Measurements from ENCODE around the gene ZSCAN29. TPM values are rescaled to one million over a fixed set of nuclear protein-coding genes. Genes with fewer than 3 reads are reported as not detected.

ZSCAN29 gene
- total RNA-seq, 1 donor from 2014 or later, result 32.9 TPM

DNA sequence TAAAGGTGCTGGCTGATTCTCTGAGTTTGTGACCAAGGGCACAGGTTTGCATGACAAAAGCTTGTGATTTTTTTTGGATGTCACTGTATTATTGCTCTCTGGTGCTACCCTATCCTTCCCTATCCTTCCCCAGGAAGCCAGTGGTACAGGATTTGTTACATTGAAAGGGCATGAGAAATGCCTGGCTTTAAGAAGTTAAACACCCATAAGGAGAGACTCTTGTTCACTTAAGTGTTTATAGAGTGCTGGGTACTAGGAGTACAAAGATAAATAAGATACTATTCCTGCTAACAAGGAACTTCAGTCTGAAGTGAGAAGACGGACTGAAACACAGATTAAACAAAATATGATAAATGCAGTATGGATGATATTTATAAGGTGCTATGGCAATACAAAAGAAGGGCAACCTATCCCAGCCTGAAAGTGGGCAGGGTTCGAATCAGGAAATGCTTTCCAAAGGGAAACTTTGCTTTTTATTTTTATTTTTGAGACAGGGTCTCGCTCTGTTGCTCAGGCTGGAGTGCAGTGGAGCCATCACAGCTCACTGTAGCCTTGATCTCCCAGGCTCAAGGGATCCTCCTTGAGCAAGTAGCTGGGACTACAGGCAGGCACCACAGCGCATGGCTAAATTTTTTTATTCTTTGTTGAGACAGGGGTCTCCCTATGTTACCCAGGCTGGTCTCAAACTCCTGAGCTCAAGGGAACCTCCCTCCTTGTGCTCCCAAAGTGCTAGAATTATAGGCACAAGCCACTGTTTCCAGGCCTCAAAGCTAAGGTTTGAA is 51.7 kb downstream of the ZSCAN29 start:
- Histone ChIP-seq H3K4me3 (ENCODE audit: low read depth, low read length) (no peak overlapping the region), H3K36me3 (ENCODE audit: control insufficient read depth, insufficient read depth, low read length) (no peaks in the 10 kb centered on the region), H3K27me3 (ENCODE audit: control insufficient read depth, insufficient read depth, low read length) (no peaks in the 10 kb centered on the region)
- DNase-seq (ENCODE audit: low read depth) (no peak), FAIRE-seq (no peak)
- TF ChIP-seq, protein P1, sequence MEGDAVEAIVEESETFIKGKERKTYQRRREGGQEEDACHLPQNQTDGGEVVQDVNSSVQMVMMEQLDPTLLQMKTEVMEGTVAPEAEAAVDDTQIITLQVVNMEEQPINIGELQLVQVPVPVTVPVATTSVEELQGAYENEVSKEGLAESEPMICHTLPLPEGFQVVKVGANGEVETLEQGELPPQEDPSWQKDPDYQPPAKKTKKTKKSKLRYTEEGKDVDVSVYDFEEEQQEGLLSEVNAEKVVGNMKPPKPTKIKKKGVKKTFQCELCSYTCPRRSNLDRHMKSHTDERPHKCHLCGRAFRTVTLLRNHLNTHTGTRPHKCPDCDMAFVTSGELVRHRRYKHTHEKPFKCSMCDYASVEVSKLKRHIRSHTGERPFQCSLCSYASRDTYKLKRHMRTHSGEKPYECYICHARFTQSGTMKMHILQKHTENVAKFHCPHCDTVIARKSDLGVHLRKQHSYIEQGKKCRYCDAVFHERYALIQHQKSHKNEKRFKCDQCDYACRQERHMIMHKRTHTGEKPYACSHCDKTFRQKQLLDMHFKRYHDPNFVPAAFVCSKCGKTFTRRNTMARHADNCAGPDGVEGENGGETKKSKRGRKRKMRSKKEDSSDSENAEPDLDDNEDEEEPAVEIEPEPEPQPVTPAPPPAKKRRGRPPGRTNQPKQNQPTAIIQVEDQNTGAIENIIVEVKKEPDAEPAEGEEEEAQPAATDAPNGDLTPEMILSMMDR (IDR thresholded peaks at IDR 0.05; ENCODE audit: insufficient read depth, low read length, severe bottlenecking), result no peak

DNA sequence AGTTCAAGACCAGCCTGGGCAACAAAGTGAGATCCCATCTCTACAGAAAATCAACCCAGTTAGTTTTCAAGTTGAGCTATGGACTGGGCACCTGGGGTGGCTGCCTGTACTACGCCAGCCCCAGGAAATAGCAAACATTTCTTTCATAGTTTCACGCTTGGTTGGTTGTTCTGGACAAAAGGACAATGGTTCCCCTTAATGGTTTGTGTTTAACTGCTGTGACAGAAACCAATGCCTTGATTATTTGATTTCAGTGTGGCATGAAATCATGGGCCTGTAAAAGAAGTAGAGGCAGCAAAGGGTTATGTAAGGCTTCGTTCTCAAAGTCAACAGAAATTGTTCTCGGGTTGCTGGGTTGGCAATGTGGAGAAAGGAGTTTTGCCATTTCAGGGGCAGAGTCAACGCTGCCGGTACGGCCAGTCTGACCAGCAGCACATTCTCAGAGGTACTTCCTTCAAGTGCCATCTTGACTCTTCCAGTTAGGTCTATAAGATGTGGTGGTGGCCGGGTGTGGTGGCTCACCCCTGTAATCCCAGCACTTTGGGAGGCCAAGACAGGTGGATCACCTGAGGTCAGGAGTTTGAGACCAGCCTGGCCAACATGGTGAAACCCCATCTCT is 53.2 kb downstream of the ZSCAN29 start:
- Histone ChIP-seq H3K27me3 (ENCODE audit: control insufficient read depth, insufficient read depth, low read length) (no peaks in the 10 kb centered on the region), H3K4me3 (ENCODE audit: low read depth, low read length) (no peak overlapping the region), H3K36me3 (ENCODE audit: control insufficient read depth, insufficient read depth, low read length) (no peaks in the 10 kb centered on the region)
- DNase-seq (ENCODE audit: low read depth) (no peak), FAIRE-seq (no peak)
- TF ChIP-seq, protein P1 (IDR thresholded peaks at IDR 0.05; ENCODE audit: insufficient read depth, low read length, severe bottlenecking), result no peak

DNA sequence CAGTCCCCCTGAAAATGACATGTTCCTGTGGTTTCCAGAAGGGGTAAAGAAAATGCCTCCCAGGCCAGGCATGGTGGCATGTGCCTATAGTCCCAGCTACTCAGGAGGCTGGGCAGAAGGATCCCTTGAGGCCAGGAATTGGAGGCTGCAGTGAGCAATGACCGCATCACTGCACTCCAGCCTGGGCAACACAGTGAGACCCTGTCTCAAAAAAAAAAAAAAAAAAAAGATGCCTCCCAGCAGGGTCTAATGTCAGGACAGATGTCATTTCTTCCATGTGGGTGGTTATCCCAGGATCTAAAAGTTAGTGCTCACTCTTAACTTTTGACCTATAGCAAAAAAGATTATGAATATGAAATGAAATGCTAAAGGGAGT is 53.9 kb downstream of the ZSCAN29 start:
- FAIRE-seq (no peak), DNase-seq (ENCODE audit: low read depth) (no peak)
- TF ChIP-seq, protein P1 (IDR thresholded peaks at IDR 0.05; ENCODE audit: insufficient read depth, low read length, severe bottlenecking), result no peak
- Histone ChIP-seq H3K36me3 (ENCODE audit: control insufficient read depth, insufficient read depth, low read length) (no peaks in the 10 kb centered on the region), H3K4me3 (ENCODE audit: low read depth, low read length) (no peak overlapping the region), H3K27me3 (ENCODE audit: control insufficient read depth, insufficient read depth, low read length) (no peaks in the 10 kb centered on the region)

DNA sequence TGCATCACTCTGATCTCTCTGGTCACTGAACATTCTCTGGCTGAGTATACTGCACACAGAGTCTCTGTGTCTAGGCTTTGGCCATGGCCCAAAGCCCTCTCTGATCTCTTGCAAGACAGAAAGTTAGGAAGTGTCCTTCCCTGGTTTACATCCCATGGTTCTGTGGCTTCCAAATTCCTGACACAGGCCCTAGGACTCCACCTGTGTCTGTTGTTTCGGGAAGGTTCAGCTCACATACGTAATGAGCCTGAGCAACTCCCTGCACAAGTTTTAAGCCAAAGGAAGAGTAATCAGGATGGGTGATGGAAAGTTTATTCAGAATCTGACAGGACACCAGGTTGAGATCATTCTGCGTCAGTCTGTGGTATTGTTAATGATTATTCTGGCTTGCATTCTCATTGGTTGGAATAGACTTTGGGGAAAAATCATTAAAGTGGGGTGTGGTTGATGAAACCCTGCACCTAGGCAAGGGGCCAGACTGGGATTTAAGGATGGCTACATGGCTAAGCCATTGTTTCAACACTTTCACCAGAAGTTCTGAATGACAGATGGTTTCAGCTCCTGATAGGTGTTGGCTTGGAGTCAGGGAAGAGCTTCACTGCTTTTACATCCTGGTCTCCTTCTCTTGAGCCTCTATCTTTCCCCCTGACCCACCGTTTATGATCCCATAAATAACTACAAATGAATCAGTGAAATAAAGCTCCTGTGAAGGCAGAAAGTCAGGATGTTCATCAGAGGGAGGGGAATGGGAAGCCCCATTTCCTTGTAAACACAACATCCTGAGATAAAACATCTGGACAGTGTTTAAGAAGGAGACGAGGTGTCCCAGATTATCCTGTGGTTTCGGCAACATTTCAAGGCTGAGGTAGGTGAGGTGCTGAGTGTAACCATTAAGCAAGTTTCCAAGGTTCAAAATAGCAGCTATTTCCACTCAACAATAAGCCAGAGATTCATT is 54.5 kb downstream of the ZSCAN29 start:
- FAIRE-seq (no peak), DNase-seq (ENCODE audit: low read depth) (no peak)
- H3K4me3 ChIP-seq (ENCODE audit: low read depth, low read length), result no peak overlapping the region
- TF ChIP-seq, protein P1 (IDR thresholded peaks at IDR 0.05; ENCODE audit: insufficient read depth, low read length, severe bottlenecking), result no peak
- H3K27me3 ChIP-seq (ENCODE audit: control insufficient read depth, insufficient read depth, low read length), result no peaks in the 10 kb centered on the region
- no peaks in the 10 kb centered on the region for H3K36me3 ChIP-seq (ENCODE audit: control insufficient read depth, insufficient read depth, low read length)

DNA sequence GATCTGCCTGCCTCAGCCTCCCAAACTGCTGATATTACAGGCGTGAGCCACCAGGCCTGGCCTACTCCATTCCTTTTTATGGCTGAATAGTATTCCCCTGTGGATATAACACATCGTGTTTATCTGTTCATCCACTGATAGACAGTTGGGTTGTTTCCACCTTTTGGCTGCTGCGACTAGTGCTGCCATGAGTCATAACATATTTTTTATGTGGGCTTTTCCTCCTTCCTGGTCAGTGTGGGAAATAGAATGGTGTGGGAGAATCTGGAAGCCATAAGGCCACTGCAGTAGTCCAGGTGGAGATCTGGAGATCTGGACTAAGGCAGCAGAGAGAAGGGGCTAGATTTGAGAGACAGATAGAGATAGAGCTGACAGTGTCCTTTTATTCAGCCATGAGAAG is 56.7 kb downstream of the ZSCAN29 start:
- TF ChIP-seq, protein P1 (IDR thresholded peaks at IDR 0.05; ENCODE audit: insufficient read depth, low read length, severe bottlenecking), result no peak
- Histone ChIP-seq H3K27me3 (ENCODE audit: control insufficient read depth, insufficient read depth, low read length) (peaks cover 2% of the 10 kb centered on the region), H3K36me3 (ENCODE audit: control insufficient read depth, insufficient read depth, low read length) (no peaks in the 10 kb centered on the region), H3K4me3 (ENCODE audit: low read depth, low read length) (no peak overlapping the region)
- FAIRE-seq (no peak), DNase-seq (ENCODE audit: low read depth) (peak; percentile 22)
